GM12892 (cell line): ENCODE results near the gene SLC39A5.
"Not testable (repeated sequence)": the region's sequence is repeated elsewhere in the genome, so short reads cannot be mapped to it uniquely, and the experiment has no call there.

Experiments
- DNase-seq: peaks from one replicate; pipeline ENCODE4 v3.0.0; 2011; ENCODE audit not compliant: insufficient read length
- FAIRE-seq: peaks from 2 replicates; lab custom pipeline; 2011; peaks lifted over from hg19 to GRCh38; lab: Jason Lieb, UNC
- POLR2A ChIP-seq: IDR thresholded peaks from 2 replicates; pipeline ENCODE4 v1.6.1; 2011; ENCODE audit warnings: low read depth, low read length, control low read depth
- POLR2AphosphoS5 ChIP-seq: IDR thresholded peaks from 2 replicates; pipeline ENCODE4 v1.6.1; 2011; ENCODE audit warnings: low read depth, low read length, control low read depth
- TAF1 ChIP-seq: IDR thresholded peaks from 2 replicates; pipeline ENCODE4 v1.6.1; 2011; ENCODE audit warnings: low read depth, mild to moderate bottlenecking, control low read depth, low read length, borderline replicate concordance

The SLC39A5 gene

GRCh38 chr12:56256326-56256960 lies 26.6 kb downstream of the SLC39A5 start:
- DNase-seq, result no peak
- FAIRE-seq, result no peak
- no peak for TF ChIP-seq TAF1
- TF ChIP-seq POLR2A, result no peak
- TF ChIP-seq POLR2AphosphoS5, result no peak

GRCh38 chr12:56257071-56257470 lies 27.2 kb downstream of the SLC39A5 start:
- TF ChIP-seq POLR2AphosphoS5 (no peak), TAF1 (no peak), POLR2A (no peak)
- DNase-seq (no peak), FAIRE-seq (no peak)

GRCh38 chr12:56257491-56258067 lies 27.7 kb downstream of the SLC39A5 start:
- FAIRE-seq (no peak), DNase-seq (no peak)
- no peak for TF ChIP-seq TAF1
- TF ChIP-seq POLR2AphosphoS5, result no peak
- TF ChIP-seq POLR2A, result no peak

- peak; percentile 96 for DNase-seq
- peak; percentile 94 for FAIRE-seq
- TF ChIP-seq TAF1 (0 out of 2 replicates have a peak, but pooled peaks have one; percentile 47), POLR2A (peak; percentile 46; the same call in 1 of the 2 replicates), POLR2AphosphoS5 (no peak)
These were observed 28.4 kb downstream of the SLC39A5 start, which contains the start of gene ANKRD52 for GRCh38 chr12:56258068-56258819. Gene ANKRD52 (minus strand): TSS chr12:56258384. CDS start chr12:56258269, 115 bp downstream.

GRCh38 chr12:56258820-56259183 lies 29.0 kb downstream of the SLC39A5 start:
- TF ChIP-seq POLR2AphosphoS5 (no peak), POLR2A (no peak), TAF1 (no peak)
- no peak for DNase-seq
- peak; percentile 17 for FAIRE-seq

- FAIRE-seq, result no peak
- TF ChIP-seq TAF1 (no peak), POLR2AphosphoS5 (no peak), POLR2A (no peak)
- DNase-seq, result no peak
These were observed 30.5 kb downstream of the SLC39A5 start for GRCh38 chr12:56260380-56260779.

GRCh38 chr12:56260921-56261320 lies 31.1 kb downstream of the SLC39A5 start:
- no peak for FAIRE-seq
- DNase-seq, result no peak
- TF ChIP-seq POLR2AphosphoS5, result no peak
- no peak for TF ChIP-seq TAF1
- no peak for TF ChIP-seq POLR2A

- no peak for TF ChIP-seq TAF1
- TF ChIP-seq POLR2AphosphoS5, result no peak
- no peak for TF ChIP-seq POLR2A
- FAIRE-seq (no peak), DNase-seq (no peak)
These were observed 31.8 kb downstream of the SLC39A5 start for GRCh38 chr12:56261503-56262232.

GRCh38 chr12:56262955-56263354 lies 33.1 kb downstream of the SLC39A5 start:
- FAIRE-seq, DNase-seq: not testable (repeated sequence)

GRCh38 chr12:56266068-56266692 lies 36.3 kb downstream of the SLC39A5 start:
- not testable (repeated sequence) for DNase-seq

GRCh38 chr12:56266693-56267442 lies 37.0 kb downstream of the SLC39A5 start, which contains the start of gene COQ10A:
Gene COQ10A (plus strand): TSS chr12:56266942. CDS start chr12:56267119, 177 bp downstream.
- DNase-seq, result peak; percentile 98
- peak; percentile 78 for FAIRE-seq
- TF ChIP-seq POLR2A (peak; percentile 85; the same call in 1 of the 2 replicates), POLR2AphosphoS5 (peak; percentile 60; the same call in 1 of the 2 replicates), TAF1 (no peak)

More at GRCh38 chr12:56266068-56266692, 36.3 kb downstream of the SLC39A5 start:
- FAIRE-seq, result not testable (repeated sequence)
